ENCODE measurements around the gene PIGR. TPM values are rescaled to one million over a fixed set of nuclear protein-coding genes. Genes with fewer than 3 reads are reported as not detected.

Gene PIGR
- polyA plus RNA-seq, 1 experiment = not detected

DNA sequence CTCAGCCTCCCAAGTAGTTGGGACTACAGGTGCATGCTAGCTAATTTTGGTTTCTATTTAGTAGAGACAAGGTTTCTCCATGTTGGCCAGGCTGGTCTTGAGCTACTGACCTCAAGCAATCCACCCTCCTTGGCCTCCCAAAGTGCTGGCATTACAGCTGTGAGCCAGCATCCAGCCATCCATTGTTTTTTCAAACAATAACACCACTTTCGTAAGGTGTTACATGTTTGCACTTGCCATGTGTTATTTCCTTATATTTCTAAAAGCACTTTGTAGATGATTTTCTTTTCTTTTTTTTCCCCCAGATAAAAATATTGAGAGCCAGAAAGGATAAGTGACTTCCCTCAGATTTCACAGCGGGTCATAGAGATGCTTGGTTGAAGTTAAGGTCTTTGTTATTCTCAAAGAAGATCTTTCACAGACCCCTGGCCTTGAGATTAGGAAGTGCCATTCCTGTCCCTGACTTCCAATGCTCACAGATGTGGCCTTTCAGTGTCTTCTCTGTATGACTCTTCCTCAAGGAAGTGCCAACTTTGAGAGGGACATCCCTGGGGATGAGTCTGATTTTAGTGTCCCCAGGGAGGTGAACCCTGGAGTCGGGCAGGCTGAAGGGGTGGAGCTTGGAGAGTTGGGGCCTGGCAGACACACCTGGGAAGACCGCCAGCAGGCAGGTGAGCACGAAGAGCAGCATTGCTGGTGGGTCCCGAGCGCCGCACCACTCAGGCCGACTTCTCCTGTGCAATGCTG is 6.3 kb downstream of the PIGR start:
- POLR2A ChIA-PET = no interaction called here
- no peak for DNase-seq (ENCODE audit: low read depth, low spot score)
- CTCF ChIA-PET = interaction anchor here (1.1 kb wide), 1 partner anchor 205 kb away, joined by 3 read pairs; no protein-coding TSS in a partner anchor
- peaks cover 52% of the 10 kb centered on the region for H3K27me3 ChIP-seq (ENCODE audit: control insufficient read depth, insufficient read depth, low read length)
- no peak overlapping the region for H3K27ac ChIP-seq (ENCODE audit: low read depth, low read length)
- H3K9me3 ChIP-seq (ENCODE audit: control insufficient read depth, insufficient read depth, low read length) = no peaks in the 10 kb centered on the region; the same call in 1 of the 2 replicates
- TF ChIP-seq, protein P1, sequence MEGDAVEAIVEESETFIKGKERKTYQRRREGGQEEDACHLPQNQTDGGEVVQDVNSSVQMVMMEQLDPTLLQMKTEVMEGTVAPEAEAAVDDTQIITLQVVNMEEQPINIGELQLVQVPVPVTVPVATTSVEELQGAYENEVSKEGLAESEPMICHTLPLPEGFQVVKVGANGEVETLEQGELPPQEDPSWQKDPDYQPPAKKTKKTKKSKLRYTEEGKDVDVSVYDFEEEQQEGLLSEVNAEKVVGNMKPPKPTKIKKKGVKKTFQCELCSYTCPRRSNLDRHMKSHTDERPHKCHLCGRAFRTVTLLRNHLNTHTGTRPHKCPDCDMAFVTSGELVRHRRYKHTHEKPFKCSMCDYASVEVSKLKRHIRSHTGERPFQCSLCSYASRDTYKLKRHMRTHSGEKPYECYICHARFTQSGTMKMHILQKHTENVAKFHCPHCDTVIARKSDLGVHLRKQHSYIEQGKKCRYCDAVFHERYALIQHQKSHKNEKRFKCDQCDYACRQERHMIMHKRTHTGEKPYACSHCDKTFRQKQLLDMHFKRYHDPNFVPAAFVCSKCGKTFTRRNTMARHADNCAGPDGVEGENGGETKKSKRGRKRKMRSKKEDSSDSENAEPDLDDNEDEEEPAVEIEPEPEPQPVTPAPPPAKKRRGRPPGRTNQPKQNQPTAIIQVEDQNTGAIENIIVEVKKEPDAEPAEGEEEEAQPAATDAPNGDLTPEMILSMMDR (IDR thresholded peaks at IDR 0.05; ENCODE audit: low read depth, low read length) = no peak
- no peak overlapping the region for H3K4me3 ChIP-seq (ENCODE audit: low read depth, low read length)

DNA sequence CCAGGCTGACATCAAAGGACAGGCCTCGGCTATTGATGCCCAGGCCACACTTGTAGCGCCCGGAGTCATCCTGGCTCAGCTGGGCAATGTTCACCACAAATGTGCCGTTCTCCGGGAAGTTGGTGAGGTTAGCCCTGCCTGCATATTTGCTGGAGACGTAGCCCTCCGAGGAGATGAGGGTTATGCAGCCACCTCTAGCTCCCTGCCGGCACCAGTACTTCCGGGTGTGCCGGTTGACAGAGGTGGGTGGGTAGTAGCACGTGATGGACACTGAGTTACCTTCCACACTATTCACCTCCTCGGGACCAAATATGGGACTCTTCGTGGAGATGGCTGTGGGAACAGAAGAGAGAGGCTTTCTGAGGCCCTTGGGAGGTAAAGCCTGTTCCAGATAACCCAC is 7.1 kb downstream of the PIGR start:
- Histone ChIP-seq H3K4me3 (ENCODE audit: low read depth, low read length) (no peak overlapping the region), H3K27ac (ENCODE audit: low read depth, low read length) (no peak overlapping the region), H3K9me3 (ENCODE audit: control insufficient read depth, insufficient read depth, low read length) (no peaks in the 10 kb centered on the region; the same call in 1 of the 2 replicates), H3K27me3 (ENCODE audit: control insufficient read depth, insufficient read depth, low read length) (peaks cover 48% of the 10 kb centered on the region)
- TF ChIP-seq, protein P1 (IDR thresholded peaks at IDR 0.05; ENCODE audit: low read depth, low read length) = no peak
- ChIA-PET CTCF (interaction anchor here (1.1 kb wide), 1 partner anchor 204 kb away, joined by 3 read pairs; no protein-coding TSS in a partner anchor), POLR2A (no interaction called here)
- DNase-seq (ENCODE audit: low read depth, low spot score) = no peak

- CTCF ChIA-PET = no interaction called here
- peaks cover 35% of the 10 kb centered on the region for H3K27me3 ChIP-seq (ENCODE audit: control insufficient read depth, insufficient read depth, low read length)
- no peak for DNase-seq (ENCODE audit: low read depth, low spot score)
- no peak overlapping the region for H3K4me3 ChIP-seq (ENCODE audit: low read depth, low read length)
- TF ChIP-seq, protein P1 (IDR thresholded peaks at IDR 0.05; ENCODE audit: low read depth, low read length) = no peak
- no peak overlapping the region for H3K27ac ChIP-seq (ENCODE audit: low read depth, low read length)
- POLR2A ChIA-PET = no interaction called here
- no peaks in the 10 kb centered on the region; the same call in 1 of the 2 replicates for H3K9me3 ChIP-seq (ENCODE audit: control insufficient read depth, insufficient read depth, low read length)
Observed at GRCh38 chr1:206937425-206937824, 8.8 kb downstream of the PIGR start.

DNA sequence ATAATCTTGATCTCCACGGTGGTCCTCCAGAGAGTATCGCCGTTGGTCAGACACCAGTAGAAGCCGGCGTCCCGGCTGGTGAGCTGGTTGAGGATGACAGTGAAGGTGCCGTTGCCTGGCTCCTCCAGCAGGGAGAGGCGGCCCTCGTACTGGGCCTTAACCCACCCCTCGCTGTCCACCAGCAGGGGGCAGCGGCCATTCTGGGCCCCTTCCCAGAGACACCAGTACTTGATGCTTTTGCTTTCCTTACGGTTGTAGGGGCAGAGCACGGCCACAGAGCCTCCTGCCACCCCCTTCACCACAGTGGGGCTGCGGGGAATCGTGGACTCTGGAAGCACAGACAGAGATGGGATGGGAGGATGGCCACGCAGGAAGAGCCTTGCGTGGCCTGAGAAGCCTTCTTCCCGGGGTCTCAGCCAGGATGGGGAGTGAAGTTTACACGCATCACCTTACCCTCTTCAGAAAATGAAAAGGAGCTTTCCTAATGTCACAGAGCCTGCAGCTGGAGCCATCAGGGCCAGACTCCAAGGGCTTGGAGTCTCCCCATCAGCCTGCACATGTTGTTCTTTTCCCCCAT is 10.7 kb downstream of the PIGR start:
- TF ChIP-seq, protein P1 (IDR thresholded peaks at IDR 0.05; ENCODE audit: low read depth, low read length) = peak; percentile 58
- peaks cover 22% of the 10 kb centered on the region for H3K27me3 ChIP-seq (ENCODE audit: control insufficient read depth, insufficient read depth, low read length)
- ChIA-PET POLR2A (no interaction called here), CTCF (interaction anchor here (0.7 to 1.8 kb wide), 14 partner anchors 12 to 564 kb away, joined by 3 to 12 read pairs (median 4); partner anchors contain the start of gene FCMR)
- no peaks in the 10 kb centered on the region; the same call in 1 of the 2 replicates for H3K9me3 ChIP-seq (ENCODE audit: control insufficient read depth, insufficient read depth, low read length)
- peak; percentile 2 for DNase-seq (ENCODE audit: low read depth, low spot score)
- no peak overlapping the region for H3K4me3 ChIP-seq (ENCODE audit: low read depth, low read length)
- no peak overlapping the region for H3K27ac ChIP-seq (ENCODE audit: low read depth, low read length)
